HCT116 (cell line): ENCODE data around the gene HSD17B13. TPM values are rescaled to one million over a fixed set of nuclear protein-coding genes. Genes with fewer than 3 reads are reported as not detected.

Source experiments
- ATAC-seq: fragments of 200-7000 bp; cut with Tn5 transposase; 2 replicates; pipeline ENCODE4 v1.9.1; 2020; ENCODE audit warnings: mild to moderate bottlenecking, moderate library complexity
- BruUV-seq: library from RNA; stranded (reverse); fragments of 400-500 nt; replicated peaks from 2 replicates; lab custom pipeline; 2021; lab: Mats Ljungman, UMichigan
- CTCF ChIA-PET: fragments of 300-600 bp; sonication (Branson Sonifier 250); formaldehyde crosslinking; loops from one replicate; lab custom pipeline; 2021; ENCODE audit warnings: antibody characterized with exemption; lab: Charles Lee
- POLR2A ChIA-PET: fragments of 300-600, 350-600 bp; sonication (Branson Sonifier 250); formaldehyde crosslinking; loops from one replicate; lab custom pipeline; 2021; ENCODE audit warnings: antibody characterized with exemption; lab: Charles Lee
- RAD21 ChIA-PET, 2 experiments: fragments of 300-600 bp; sonication (Branson Sonifier 250); formaldehyde crosslinking; loops; one replicate each; lab custom pipeline; 2023; ENCODE audit warnings: low total read pairs in 2 of 2; ENCODE audit not compliant: uncharacterized antibody in 2 of 2, unreplicated experiment in 2 of 2, low non-redundant PET in 1 of 2; lab: Charles Lee
- DNase-seq: peaks from one replicate; pipeline ENCODE4 v3.0.0-alpha.2; 2010; ENCODE audit warnings: low read depth, low spot score
- H2AFZ ChIP-seq: fragments of 200-600 bp; shearing (Covaris generic), sonication (generic); 2 replicates; pipeline ENCODE4 v1.6.1; 2017; ENCODE audit warnings: low read depth, mixed run types, mixed read lengths, antibody characterized with exemption, low read length; ENCODE audit not compliant: poor library complexity, severe bottlenecking
- H3K27ac ChIP-seq: 2 replicates; pipeline ENCODE4 v1.5.1; 2012; ENCODE audit warnings: low read depth, low read length
- H3K27me3 ChIP-seq: fragments of 200-600 bp; sonication (generic); 2 replicates; pipeline ENCODE4 v1.6.1; 2016; ENCODE audit warnings: mixed run types, low read length, mixed read lengths; ENCODE audit not compliant: insufficient read depth
- H3K36me3 ChIP-seq, 2 experiments: fragments of 200-500 bp in 1 of 2; fragments of 200-600 bp in 1 of 2; sonication (Bioruptor generic) in 1 of 2; sonication (generic) in 1 of 2; 2 replicates each; pipeline versions ENCODE4 v1.5.1 to v1.6.1; 2014 to 2016; ENCODE audit warnings: low read length in 2 of 2, inconsistent platforms in 1 of 2, mixed read lengths in 1 of 2, mixed run types in 1 of 2; ENCODE audit not compliant: insufficient read depth in 2 of 2, control insufficient read depth in 1 of 2
- H3K4me1 ChIP-seq, 2 experiments: fragments of 200-600 bp in 1 of 2; sonication (generic) in 1 of 2; 2 replicates each; pipeline versions ENCODE4 v1.5.1 to v1.6.1; 2012 to 2017; ENCODE audit warnings: low read length in 2 of 2, inconsistent platforms in 1 of 2, mild to moderate bottlenecking in 1 of 2, mixed read lengths in 1 of 2, mixed run types in 1 of 2, moderate library complexity in 1 of 2; ENCODE audit not compliant: insufficient read depth in 2 of 2, control insufficient read depth in 1 of 2
- H3K4me2 ChIP-seq: fragments of 200-600 bp; sonication (generic); 2 replicates; pipeline ENCODE4 v1.6.1; 2017; ENCODE audit warnings: mixed run types, low read length, mixed read lengths
- H3K4me3 ChIP-seq, 2 experiments: fragments of 200-600 bp in 1 of 2; sonication (generic) in 1 of 2; replicated peaks in 1 of 2; 2 replicates each; pipeline ENCODE4 v1.5.1; 2011 to 2016; ENCODE audit warnings: low read length in 2 of 2, control low read depth in 1 of 2, low read depth in 1 of 2, mild to moderate bottlenecking in 1 of 2, mixed read lengths in 1 of 2, mixed run types in 1 of 2
- H3K79me2 ChIP-seq: fragments of 200-600 bp; sonication (generic); 2 replicates; pipeline ENCODE4 v1.6.1; 2017; ENCODE audit warnings: mild to moderate bottlenecking, mixed run types, low read length, moderate library complexity, mixed read lengths; ENCODE audit not compliant: insufficient read depth
- H3K9ac ChIP-seq: fragments of 200-600 bp; sonication (generic); 2 replicates; pipeline ENCODE4 v1.6.1; 2016; ENCODE audit warnings: low read length, mixed read lengths
- H3K9me2 ChIP-seq: fragments of 200-600 bp; sonication (generic), shearing (Covaris generic); 2 replicates; pipeline ENCODE4 v1.6.1; 2017; ENCODE audit warnings: mixed run types, mild to moderate bottlenecking, moderate library complexity; ENCODE audit not compliant: insufficient read depth
- H3K9me3 ChIP-seq, 2 experiments: fragments of 200-500 bp in 1 of 2; fragments of 200-600 bp in 1 of 2; sonication (Bioruptor generic) in 1 of 2; sonication (generic) in 1 of 2; 2 replicates each; pipeline ENCODE4 v1.6.1; 2014 to 2017; ENCODE audit warnings: low read length in 2 of 2, mixed read lengths in 2 of 2, inconsistent platforms in 1 of 2, low read depth in 1 of 2, mild to moderate bottlenecking in 1 of 2, mixed run types in 1 of 2, moderate library complexity in 1 of 2; ENCODE audit not compliant: control insufficient read depth in 1 of 2, insufficient read depth in 1 of 2
- H4K20me1 ChIP-seq: fragments of 200-600 bp; sonication (generic), shearing (Covaris generic); 2 replicates; pipeline ENCODE4 v1.6.1; 2017; ENCODE audit warnings: mixed run types, mild to moderate bottlenecking, moderate library complexity; ENCODE audit not compliant: insufficient read depth
- EGR1 ChIP-seq: IDR thresholded peaks from 2 replicates; pipeline ENCODE4 v1.6.1; 2012; ENCODE audit warnings: low read depth
- ELF1 ChIP-seq: IDR thresholded peaks from 2 replicates; pipeline ENCODE4 v1.6.1; 2012; ENCODE audit warnings: low read depth, borderline replicate concordance
- EZH2 ChIP-seq: fragments of 200-600 bp; sonication (generic); IDR thresholded peaks from 2 replicates; pipeline ENCODE4 v1.6.1; 2017; ENCODE audit warnings: antibody characterized with exemption, mixed run types
- EZH2phosphoT487 ChIP-seq: fragments of 200-600 bp; IDR thresholded peaks from 2 replicates; pipeline ENCODE4 v1.6.1; 2018; ENCODE audit warnings: antibody characterized with exemption, borderline replicate concordance
- FOSL1 ChIP-seq: IDR thresholded peaks from 2 replicates; pipeline ENCODE4 v1.6.1; 2012; ENCODE audit warnings: low read depth
- POLR2A ChIP-seq: IDR thresholded peaks from 2 replicates; pipeline ENCODE4 v1.7.0; 2011; ENCODE audit warnings: borderline replicate concordance; ENCODE audit not compliant: insufficient read depth, insufficient read length; ENCODE audit errors: extremely low read depth
- POLR2AphosphoS5 ChIP-seq: IDR thresholded peaks from 2 replicates; pipeline ENCODE4 v1.6.1; 2011; ENCODE audit warnings: mild to moderate bottlenecking, low read depth, low read length, moderate library complexity
- SRF ChIP-seq: IDR thresholded peaks from 2 replicates; pipeline ENCODE4 v1.6.1; 2012; ENCODE audit warnings: low read depth
- TCF7L2 ChIP-seq: IDR thresholded peaks from 2 replicates; pipeline ENCODE4 v1.7.0; 2011; ENCODE audit warnings: borderline replicate concordance, inconsistent platforms; ENCODE audit not compliant: insufficient read depth, insufficient read length; ENCODE audit errors: extremely low read depth
- intact Hi-C: fragments of 100-400 bp; cut with micrococcal nuclease; formaldehyde crosslinking; loops from 2 replicates; pipeline ENCODE4 v1.10.0; 2022
- total RNA-seq: library from RNA; stranded (reverse); gene quantifications from one replicate; pipeline ENCODE4 v1.2.1, GENCODE V29; 2021; ENCODE audit not compliant: unreplicated experiment
- TF ChIP-seq, protein P1 (sequence below): IDR thresholded peaks from 2 replicates; pipeline ENCODE4 v1.6.1; 2012
- TF ChIP-seq, protein P2 (sequence below): IDR thresholded peaks from 2 replicates; pipeline ENCODE4 v1.6.1; 2011; ENCODE audit warnings: mild to moderate bottlenecking, low read length, moderate library complexity; ENCODE audit not compliant: insufficient replicate concordance; ENCODE audit errors: extremely low read depth

Gene HSD17B13
- total RNA-seq, 1 experiment from 2014 or later = 0.81 TPM

DNA sequence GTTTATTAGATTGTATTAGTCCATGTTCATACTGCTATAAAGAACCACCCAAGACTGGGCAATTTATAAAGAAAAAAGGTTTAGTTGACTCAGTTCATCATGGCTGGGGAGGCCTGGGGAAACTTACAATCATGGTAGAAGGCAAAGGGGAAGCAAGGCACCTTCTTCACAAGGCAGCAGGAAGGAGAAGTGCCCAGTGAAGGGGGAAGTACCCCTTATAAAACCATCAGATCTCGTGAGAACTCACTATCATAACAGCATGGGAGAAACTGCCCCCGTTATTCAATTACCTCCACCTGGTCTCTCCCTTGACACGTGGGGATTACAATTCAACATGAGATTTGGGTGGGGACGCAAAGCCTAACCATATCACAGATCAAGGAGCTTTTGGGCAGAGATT, 8.1 kb upstream of the HSD17B13 start:
- no peaks in the 10 kb centered on the region for H4K20me1 ChIP-seq
- DNase-seq = no peak
- no peak overlapping the region for H3K9ac ChIP-seq
- H3K4me2 ChIP-seq = no peak overlapping the region
- ATAC-seq = no peak
- peaks cover 10 to 15% of the 10 kb centered on the region in 2 experiments; a peak in 3 of 4 replicates for H3K9me3 ChIP-seq
- CTCF ChIA-PET = no interaction called here
- no peak overlapping the region for H3K4me3 ChIP-seq
- POLR2A ChIA-PET = no interaction called here
- intact Hi-C loops = no loop called here
- H3K79me2 ChIP-seq = no peaks in the 10 kb centered on the region
- no peaks in the 10 kb centered on the region for H3K27me3 ChIP-seq
- TF ChIP-seq TCF7L2 (no peak), EZH2 (no peak), FOSL1 (no peak), POLR2A (no peak), POLR2AphosphoS5 (no peak), ELF1 (no peak), SRF (no peak), EGR1 (no peak), EZH2phosphoT487 (no peak)
- TF ChIP-seq, protein P1, sequence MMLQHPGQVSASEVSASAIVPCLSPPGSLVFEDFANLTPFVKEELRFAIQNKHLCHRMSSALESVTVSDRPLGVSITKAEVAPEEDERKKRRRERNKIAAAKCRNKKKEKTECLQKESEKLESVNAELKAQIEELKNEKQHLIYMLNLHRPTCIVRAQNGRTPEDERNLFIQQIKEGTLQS = no peak
- TF ChIP-seq, protein P2, sequence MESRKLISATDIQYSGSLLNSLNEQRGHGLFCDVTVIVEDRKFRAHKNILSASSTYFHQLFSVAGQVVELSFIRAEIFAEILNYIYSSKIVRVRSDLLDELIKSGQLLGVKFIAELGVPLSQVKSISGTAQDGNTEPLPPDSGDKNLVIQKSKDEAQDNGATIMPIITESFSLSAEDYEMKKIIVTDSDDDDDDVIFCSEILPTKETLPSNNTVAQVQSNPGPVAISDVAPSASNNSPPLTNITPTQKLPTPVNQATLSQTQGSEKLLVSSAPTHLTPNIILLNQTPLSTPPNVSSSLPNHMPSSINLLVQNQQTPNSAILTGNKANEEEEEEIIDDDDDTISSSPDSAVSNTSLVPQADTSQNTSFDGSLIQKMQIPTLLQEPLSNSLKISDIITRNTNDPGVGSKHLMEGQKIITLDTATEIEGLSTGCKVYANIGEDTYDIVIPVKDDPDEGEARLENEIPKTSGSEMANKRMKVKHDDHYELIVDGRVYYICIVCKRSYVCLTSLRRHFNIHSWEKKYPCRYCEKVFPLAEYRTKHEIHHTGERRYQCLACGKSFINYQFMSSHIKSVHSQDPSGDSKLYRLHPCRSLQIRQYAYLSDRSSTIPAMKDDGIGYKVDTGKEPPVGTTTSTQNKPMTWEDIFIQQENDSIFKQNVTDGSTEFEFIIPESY = no peak
- H3K27ac ChIP-seq = no peak overlapping the region
- no TSS peak for BruUV-seq
- no peaks in the 10 kb centered on the region for H3K4me1 ChIP-seq
- no peaks in the 10 kb centered on the region for H3K36me3 ChIP-seq
- H2AFZ ChIP-seq = no peak overlapping the region
- RAD21 ChIA-PET = no interaction called here
- no peaks in the 10 kb centered on the region for H3K9me2 ChIP-seq
